ENCODE results near the gene SLC12A1.

DNA sequence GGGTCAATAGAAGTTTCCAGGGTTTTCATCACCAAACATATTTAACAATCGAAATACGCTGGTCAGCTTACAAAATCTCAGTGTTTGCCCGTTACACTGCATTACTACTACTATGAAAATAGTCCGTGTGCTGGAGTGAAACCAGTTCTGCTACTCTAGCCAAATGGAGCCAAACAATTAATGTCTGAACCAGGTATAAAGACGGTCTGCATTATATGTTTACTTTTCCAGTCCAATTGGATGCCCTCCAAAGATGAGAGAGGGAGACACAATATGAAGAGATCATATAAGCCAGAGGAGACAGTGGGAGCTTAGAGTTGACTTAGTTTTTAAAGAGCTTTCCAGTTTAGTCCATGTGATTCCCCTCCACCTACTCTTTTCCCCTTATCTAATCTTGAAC, 118.8 kb downstream of the SLC12A1 start:
- TF ChIP-seq EZH2 (optimal IDR thresholded peaks at IDR 0.05; ENCODE audit: low read depth, low read length) = no peak
- TF ChIP-seq, protein P1, sequence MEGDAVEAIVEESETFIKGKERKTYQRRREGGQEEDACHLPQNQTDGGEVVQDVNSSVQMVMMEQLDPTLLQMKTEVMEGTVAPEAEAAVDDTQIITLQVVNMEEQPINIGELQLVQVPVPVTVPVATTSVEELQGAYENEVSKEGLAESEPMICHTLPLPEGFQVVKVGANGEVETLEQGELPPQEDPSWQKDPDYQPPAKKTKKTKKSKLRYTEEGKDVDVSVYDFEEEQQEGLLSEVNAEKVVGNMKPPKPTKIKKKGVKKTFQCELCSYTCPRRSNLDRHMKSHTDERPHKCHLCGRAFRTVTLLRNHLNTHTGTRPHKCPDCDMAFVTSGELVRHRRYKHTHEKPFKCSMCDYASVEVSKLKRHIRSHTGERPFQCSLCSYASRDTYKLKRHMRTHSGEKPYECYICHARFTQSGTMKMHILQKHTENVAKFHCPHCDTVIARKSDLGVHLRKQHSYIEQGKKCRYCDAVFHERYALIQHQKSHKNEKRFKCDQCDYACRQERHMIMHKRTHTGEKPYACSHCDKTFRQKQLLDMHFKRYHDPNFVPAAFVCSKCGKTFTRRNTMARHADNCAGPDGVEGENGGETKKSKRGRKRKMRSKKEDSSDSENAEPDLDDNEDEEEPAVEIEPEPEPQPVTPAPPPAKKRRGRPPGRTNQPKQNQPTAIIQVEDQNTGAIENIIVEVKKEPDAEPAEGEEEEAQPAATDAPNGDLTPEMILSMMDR (IDR thresholded peaks at IDR 0.05; ENCODE audit: low read length) = no peak

All from MM.1S (cell line).